Glutamatergic neuron (in vitro differentiated cells): ENCODE results near the gene ADAM8. TPM values are rescaled to one million over a fixed set of nuclear protein-coding genes. Genes with fewer than 3 reads are reported as not detected.

Experiments used
- DNase-seq: peaks from one replicate; pipeline ENCODE4 v3.0.0; 2022
- H3K27ac Mint-ChIP-seq: one replicate; pipeline ENCODE4 v1.8.0; 2020; ENCODE audit warnings: mild to moderate bottlenecking, mixed read lengths, inconsistent platforms; ENCODE audit not compliant: unreplicated experiment
- H3K27me3 Mint-ChIP-seq: one replicate; pipeline ENCODE4 v1.8.0; 2020; ENCODE audit warnings: mild to moderate bottlenecking, moderate library complexity, mixed read lengths, inconsistent platforms; ENCODE audit not compliant: unreplicated experiment
- H3K36me3 Mint-ChIP-seq: one replicate; pipeline ENCODE4 v1.8.0; 2020; ENCODE audit warnings: mild to moderate bottlenecking, mixed read lengths, inconsistent platforms; ENCODE audit not compliant: unreplicated experiment
- H3K4me1 Mint-ChIP-seq: one replicate; pipeline ENCODE4 v1.8.0; 2020; ENCODE audit warnings: mild to moderate bottlenecking, low read depth, mixed read lengths, inconsistent platforms; ENCODE audit not compliant: unreplicated experiment
- H3K4me3 Mint-ChIP-seq: one replicate; pipeline ENCODE4 v1.8.0; 2020; ENCODE audit warnings: mild to moderate bottlenecking, mixed read lengths, inconsistent platforms; ENCODE audit not compliant: unreplicated experiment
- H3K9me3 Mint-ChIP-seq: one replicate; pipeline ENCODE4 v1.8.0; 2020; ENCODE audit warnings: mild to moderate bottlenecking, moderate library complexity, mixed read lengths, inconsistent platforms; ENCODE audit not compliant: unreplicated experiment
- CTCF ChIP-seq: fragments of 200-600 bp; sonication (generic); IDR thresholded peaks from one replicate; pipeline ENCODE4 v1.5.0; 2021; ENCODE audit not compliant: partially characterized antibody, unreplicated experiment
- total RNA-seq: library from RNA; stranded (reverse); fragmentation: NEBNext Ultra II Directional; extraction: Animal tissue kit (Norgen Biotek cat#: 25700); gene quantifications from one replicate; pipeline ENCODE4 v1.2.1, GENCODE V29; 2021; ENCODE audit not compliant: unreplicated experiment

The ADAM8 gene
- total RNA-seq, 1 donor from 2014 or later: 5.4 TPM

GRCh38 chr10:133298466-133298865 lies 21.8 kb upstream of the ADAM8 start:
- H3K36me3 Mint-ChIP-seq: peaks cover 4% of the 10 kb centered on the region
- no peak for DNase-seq
- H3K27ac Mint-ChIP-seq: no peak overlapping the region
- no peak for TF ChIP-seq CTCF
- H3K9me3 Mint-ChIP-seq: peaks cover 3% of the 10 kb centered on the region
- H3K4me1 Mint-ChIP-seq: no peaks in the 10 kb centered on the region
- H3K27me3 Mint-ChIP-seq: no peaks in the 10 kb centered on the region
- no peak overlapping the region for H3K4me3 Mint-ChIP-seq

- Mint-ChIP-seq H3K27me3 (no peaks in the 10 kb centered on the region), H3K36me3 (peaks cover 4% of the 10 kb centered on the region), H3K4me3 (no peak overlapping the region), H3K27ac (no peak overlapping the region), H3K9me3 (peaks cover 3% of the 10 kb centered on the region), H3K4me1 (no peaks in the 10 kb centered on the region)
- DNase-seq: no peak
- no peak for TF ChIP-seq CTCF
Measured at GRCh38 chr10:133297504-133297903, 20.8 kb upstream of the ADAM8 start.

DNA sequence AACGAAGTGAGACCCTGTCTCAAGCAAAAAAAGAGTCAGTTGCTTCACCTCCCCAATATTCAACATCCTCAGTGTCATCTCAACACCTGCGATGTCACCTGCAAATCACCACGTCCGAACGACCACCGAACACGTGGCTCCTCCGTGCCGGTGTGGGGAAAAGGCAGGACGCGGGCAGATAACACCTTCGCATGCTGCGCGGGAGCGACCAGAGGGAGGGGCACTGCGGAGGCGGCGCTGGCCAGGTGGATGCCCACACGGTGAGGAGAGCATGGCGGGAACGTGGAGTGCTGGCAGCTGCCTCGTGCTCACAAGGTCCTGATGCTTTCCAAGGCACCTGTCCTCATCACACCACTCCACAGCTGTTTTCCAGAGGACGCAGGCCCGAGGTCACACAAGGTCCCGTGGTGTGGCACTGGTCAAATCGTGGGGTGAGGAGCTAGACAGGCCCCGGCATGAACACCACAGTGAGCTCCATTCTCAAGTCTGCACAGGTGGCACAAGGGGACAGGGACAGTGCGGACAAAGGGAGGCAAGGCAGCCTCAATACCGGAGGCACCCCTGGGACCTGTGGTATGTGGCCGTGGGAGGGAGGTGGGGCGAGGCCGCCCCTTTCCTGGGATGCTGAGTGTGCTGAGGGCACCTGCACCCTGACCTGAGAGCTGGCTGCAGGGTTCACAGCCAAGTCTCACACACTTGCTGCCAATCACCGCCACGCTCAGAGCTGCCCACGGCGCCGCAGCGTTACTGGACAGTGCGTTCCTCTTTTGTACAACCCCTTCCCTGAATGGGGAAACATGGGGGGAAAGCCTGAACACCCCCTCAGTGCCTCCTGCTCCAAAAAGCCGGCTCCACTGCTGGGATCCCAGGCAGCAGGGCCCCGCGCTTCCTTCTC lies 19.0 kb upstream of the ADAM8 start:
- Mint-ChIP-seq H3K4me1 (peaks cover 1% of the 10 kb centered on the region), H3K27ac (no peak overlapping the region), H3K36me3 (peaks cover 6% of the 10 kb centered on the region), H3K4me3 (no peak overlapping the region), H3K9me3 (peaks cover 3% of the 10 kb centered on the region), H3K27me3 (no peaks in the 10 kb centered on the region)
- DNase-seq: no peak
- no peak for TF ChIP-seq CTCF

DNA sequence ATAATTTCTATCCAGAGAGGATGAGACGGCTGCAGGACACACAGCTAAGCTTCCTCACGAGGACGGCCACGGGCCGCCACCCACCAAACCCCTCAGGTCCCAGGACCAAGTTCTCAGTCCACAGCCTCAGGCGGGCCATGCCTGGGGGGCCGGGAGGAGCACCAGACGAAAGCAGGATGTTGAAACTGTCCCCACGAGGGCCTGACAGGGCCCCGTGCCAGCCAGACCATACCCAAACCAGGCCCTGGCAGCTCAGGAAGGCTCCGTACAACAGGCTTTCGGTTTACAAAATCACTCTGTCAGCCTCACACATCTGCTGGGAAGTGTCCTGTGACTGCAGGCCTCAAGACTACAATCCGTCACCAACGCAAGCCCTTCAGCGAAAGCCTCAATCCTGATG lies 17.5 kb upstream of the ADAM8 start:
- Mint-ChIP-seq H3K9me3 (peaks cover 3% of the 10 kb centered on the region), H3K4me1 (peaks cover 1% of the 10 kb centered on the region), H3K27ac (no peak overlapping the region), H3K36me3 (peaks cover 8% of the 10 kb centered on the region), H3K27me3 (no peaks in the 10 kb centered on the region), H3K4me3 (no peak overlapping the region)
- no peak for TF ChIP-seq CTCF
- DNase-seq: no peak

DNA sequence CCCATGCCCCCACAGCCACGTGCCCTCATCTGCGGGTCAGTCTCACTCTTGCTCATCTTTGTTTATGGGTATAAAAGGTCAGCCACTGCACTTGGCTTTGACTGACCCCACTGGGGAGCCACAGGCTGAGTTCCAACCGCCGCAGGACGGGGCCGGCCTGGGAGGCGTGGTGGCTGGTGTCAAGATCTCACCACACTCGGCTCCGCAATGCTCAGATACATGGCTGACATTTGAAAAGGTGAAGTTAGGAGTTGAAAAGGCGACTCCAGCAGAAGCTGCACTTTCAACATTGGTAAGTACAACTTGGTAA lies 17.1 kb upstream of the ADAM8 start:
- H3K36me3 Mint-ChIP-seq: peaks cover 9% of the 10 kb centered on the region
- H3K4me3 Mint-ChIP-seq: no peak overlapping the region
- H3K9me3 Mint-ChIP-seq: peaks cover 3% of the 10 kb centered on the region
- H3K27me3 Mint-ChIP-seq: no peaks in the 10 kb centered on the region
- peaks cover 1% of the 10 kb centered on the region for H3K4me1 Mint-ChIP-seq
- no peak for DNase-seq
- H3K27ac Mint-ChIP-seq: no peak overlapping the region
- TF ChIP-seq CTCF: no peak
